Thyroid gland (tissue), 4 donors: ENCODE results near the gene MAFB. TPM values are rescaled to one million over a fixed set of nuclear protein-coding genes. Genes with fewer than 3 reads are reported as not detected.

ENCODE experiments used
- DNase-seq, 2 donors: peaks; one replicate each; pipeline ENCODE4 v3.0.0-alpha.2; 2019
- H3K27ac ChIP-seq, 3 donors: fragments of 200-600 bp; sonication (generic); 1 replicate in 2 of 3; 2 replicates in 1 of 3; pipeline ENCODE4 v1.5.1; 2016 to 2019; ENCODE audit warnings: mild to moderate bottlenecking in 1 of 3, moderate library complexity in 1 of 3
- H3K27me3 ChIP-seq: fragments of 200-600 bp; sonication (generic); one replicate; pipeline ENCODE4 v1.5.1; 2019
- H3K36me3 ChIP-seq, 2 donors: fragments of 200-600 bp; sonication (generic); one replicate each; pipeline ENCODE4 v1.5.1; 2016 to 2019
- H3K4me1 ChIP-seq, 2 donors: fragments of 200-600 bp; sonication (generic); one replicate each; pipeline ENCODE4 v1.5.1; 2017 to 2019
- H3K4me3 ChIP-seq, 3 donors: fragments of 200-600 bp; sonication (generic); replicated peaks in 1 of 3; 1 replicate in 2 of 3; 2 replicates in 1 of 3; pipeline ENCODE4 v1.5.1; 2016; ENCODE audit warnings: mild to moderate bottlenecking in 1 of 3
- H3K9me3 ChIP-seq: fragments of 200-600 bp; sonication (generic); one replicate; pipeline ENCODE4 v1.5.1; 2017
- CTCF ChIP-seq, 6 experiments: fragments of 200-600 bp in 3 of 6; fragments of 450-650 bp in 3 of 6; sonication (generic) in 3 of 6; IDR thresholded peaks; one replicate each; pipeline ENCODE4 v1.5.1; 2016 to 2019; ENCODE audit warnings: antibody characterized with exemption in 6 of 6, mild to moderate bottlenecking in 2 of 6, inconsistent platforms in 1 of 6, moderate library complexity in 1 of 6
- POLR2A ChIP-seq, 2 donors: fragments of 450-650 bp; IDR thresholded peaks; one replicate each; pipeline ENCODE4 v1.6.1; 2017; ENCODE audit warnings: antibody characterized with exemption in 2 of 2, mild to moderate bottlenecking in 2 of 2, moderate library complexity in 1 of 2
- WGBS, 2 donors: methylation state at CpG; one replicate each; pipeline ENCODE4 v1.1.5; 2017; 5-methylcytosine and 5-hydroxymethylcytosine counted together
- intact Hi-C: fragments of 100-400 bp; cut with DNase I; formaldehyde crosslinking; loops from one replicate; pipeline ENCODE4 v1.15.1; 2023
- total RNA-seq, 4 donors: library from RNA; depleted of rRNA; stranded (reverse); fragments of >200 nt; gene quantifications; one replicate each; pipeline ENCODE4 v1.2.3, GENCODE V29; 2016

Gene MAFB
- total RNA-seq, 4 donors from 2014 or later, result 34.4 to 46.1 (median 43.5) TPM

- TF ChIP-seq CTCF (IDR thresholded peaks at IDR 0.05) (no peak), POLR2A (IDR thresholded peaks at IDR 0.05) (no peak)
- no peaks in the 10 kb centered on the region for H3K36me3 ChIP-seq
- no peak overlapping the region for H3K4me3 ChIP-seq
- peak overlapping the region; percentile 57 to 74 (median 59) for H3K27ac ChIP-seq
- intact Hi-C loops, result no loop called here
- H3K4me1 ChIP-seq, result peaks cover 19 to 30% of the 10 kb centered on the region in 2 donors
- 44 to 47% methylated on average over 12 to 14 of the region's 14 CpGs for WGBS, 2 donors
- no peaks in the 10 kb centered on the region for H3K27me3 ChIP-seq
- H3K9me3 ChIP-seq, result no peaks in the 10 kb centered on the region
- DNase-seq, result peak; percentile 95 to 96
Measured at GRCh38 chr20:40663991-40664880, 24.8 kb downstream of the MAFB start.

DNA sequence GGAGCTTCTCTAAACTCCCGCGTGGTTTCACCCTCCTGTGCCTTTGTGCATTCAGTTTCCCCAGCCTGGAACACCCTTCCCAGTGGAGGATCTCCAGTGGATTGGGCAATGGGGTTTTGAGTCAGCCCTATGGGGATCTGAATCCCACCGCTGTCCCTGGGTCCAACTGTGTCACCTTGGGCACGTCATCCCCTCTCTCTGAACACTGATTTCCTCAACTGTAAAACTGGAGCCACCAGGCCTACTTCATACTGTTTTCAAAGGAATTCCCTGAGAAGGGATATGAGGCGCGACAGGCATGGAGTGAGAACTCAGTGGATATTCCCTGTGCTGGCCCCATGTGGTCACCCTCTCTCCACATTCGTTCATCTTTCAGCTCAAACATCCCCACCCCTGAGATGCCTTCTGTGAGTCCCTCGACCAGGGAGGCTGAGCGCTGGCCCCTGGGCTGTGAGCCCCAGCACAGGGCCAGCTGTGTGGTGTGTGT lies 25.7 kb downstream of the MAFB start:
- peak in 1 of 2 donors; percentile 26 for DNase-seq
- H3K4me3 ChIP-seq, result no peak overlapping the region
- peak overlapping the region; percentile 54 to 67 (median 58) for H3K27ac ChIP-seq
- H3K36me3 ChIP-seq, result no peaks in the 10 kb centered on the region
- H3K27me3 ChIP-seq, result no peaks in the 10 kb centered on the region
- H3K4me1 ChIP-seq, result peaks cover 16 to 36% of the 10 kb centered on the region in 2 donors
- TF ChIP-seq CTCF (IDR thresholded peaks at IDR 0.05) (no peak), POLR2A (IDR thresholded peaks at IDR 0.05) (no peak)
- H3K9me3 ChIP-seq, result no peaks in the 10 kb centered on the region
- intact Hi-C loops, result no loop called here
- 57 to 69% methylated on average over 9 of the region's 9 CpGs for WGBS, 2 donors

DNA sequence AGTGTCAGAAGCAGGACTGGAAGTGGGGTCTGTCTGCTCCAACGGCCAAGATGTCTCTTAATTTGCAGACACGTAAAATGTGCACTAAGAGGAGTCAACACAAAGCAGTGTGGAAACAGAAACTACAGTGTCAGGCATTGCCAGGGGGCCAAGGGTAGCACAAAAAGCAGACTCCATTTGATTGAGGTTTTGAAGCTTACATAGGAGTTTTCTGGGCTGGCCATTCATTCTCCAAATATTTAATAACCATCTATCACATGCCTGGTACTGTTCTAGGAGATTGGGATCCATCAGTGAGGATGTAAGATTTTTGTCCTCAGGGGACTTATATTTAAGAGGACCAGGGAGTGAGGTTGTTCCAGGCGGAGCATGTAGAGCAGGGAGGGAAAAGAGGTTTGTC lies 29.5 kb downstream of the MAFB start:
- Histone ChIP-seq H3K4me3 (no peak overlapping the region), H3K9me3 (no peaks in the 10 kb centered on the region), H3K36me3 (no peaks in the 10 kb centered on the region), H3K4me1 (peaks cover 14 to 36% of the 10 kb centered on the region in 2 donors), H3K27me3 (no peaks in the 10 kb centered on the region), H3K27ac (no peak overlapping the region)
- DNase-seq, result no peak
- TF ChIP-seq POLR2A (IDR thresholded peaks at IDR 0.05), result no peak
- intact Hi-C loops, result no loop called here
- 91 to 96% methylated on average over 3 of the region's 3 CpGs for WGBS, 2 donors

DNA sequence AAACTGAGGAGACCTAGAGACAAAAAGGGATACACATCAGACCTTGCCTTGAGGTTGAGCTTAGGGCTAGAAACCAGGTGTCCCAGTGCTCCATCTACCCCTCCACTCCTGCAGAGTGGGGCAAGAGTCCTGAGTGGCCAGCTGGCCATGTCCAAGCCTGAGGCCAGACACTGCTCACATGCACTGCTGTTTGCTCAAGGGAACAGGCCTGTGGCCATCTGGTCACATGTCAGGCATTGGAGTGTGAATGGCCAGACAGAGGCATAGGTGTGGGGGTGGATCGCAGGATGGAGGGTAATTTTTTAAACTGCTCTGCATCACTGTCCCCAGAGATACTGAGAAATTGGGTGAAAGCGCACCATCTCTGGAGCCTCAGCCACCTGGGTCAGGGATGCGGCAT lies 30.5 kb downstream of the MAFB start:
- WGBS, 2 donors, result 89 to 100% methylated on average over 2 to 3 of the region's 3 CpGs
- Histone ChIP-seq H3K36me3 (no peaks in the 10 kb centered on the region), H3K27me3 (no peaks in the 10 kb centered on the region), H3K9me3 (no peaks in the 10 kb centered on the region), H3K4me1 (peaks cover 7 to 25% of the 10 kb centered on the region in 2 donors), H3K4me3 (no peak overlapping the region), H3K27ac (no peak overlapping the region)
- DNase-seq, result peak; percentile 51 to 53
- no peak for TF ChIP-seq POLR2A (IDR thresholded peaks at IDR 0.05)
- no peak for TF ChIP-seq CTCF (IDR thresholded peaks at IDR 0.05)
- intact Hi-C loops, result no loop called here

DNA sequence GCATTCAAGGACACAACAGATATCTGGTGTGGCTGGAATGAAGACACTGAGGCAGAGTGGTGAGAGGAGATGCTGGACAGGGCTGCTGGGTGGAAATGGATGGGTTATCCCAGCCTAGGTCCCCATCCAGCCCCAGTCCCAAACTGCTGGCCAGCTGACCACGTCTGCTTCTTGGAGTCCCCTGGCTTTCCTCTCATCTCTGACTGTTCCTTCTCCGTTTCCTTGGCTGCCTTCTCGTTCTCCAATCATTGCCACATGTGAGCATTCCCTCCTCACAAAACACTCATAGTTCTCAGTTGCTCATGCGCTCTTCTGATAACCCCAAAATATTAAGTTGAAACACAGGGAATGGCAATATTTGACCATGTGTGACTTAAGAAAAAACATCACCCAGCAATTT lies 31.5 kb downstream of the MAFB start:
- H3K9me3 ChIP-seq, result no peaks in the 10 kb centered on the region

More for the DNA sequence above, 31.5 kb downstream of the MAFB start:
- H3K4me3 ChIP-seq, result no peak overlapping the region
- peaks cover 0 to 15% of the 10 kb centered on the region in 2 donors for H3K4me1 ChIP-seq
- no peak overlapping the region for H3K27ac ChIP-seq
- H3K36me3 ChIP-seq, result no peaks in the 10 kb centered on the region
- H3K27me3 ChIP-seq, result no peaks in the 10 kb centered on the region
- intact Hi-C loops, result no loop called here
- 57 to 80% methylated on average over 4 of the region's 4 CpGs for WGBS, 2 donors
- DNase-seq, result no peak
- TF ChIP-seq CTCF (IDR thresholded peaks at IDR 0.05), result no peak
